BE2C (cell line): Measurements from ENCODE around the gene LRPAP1.
"Not testable (repeated sequence)": the region's sequence is repeated elsewhere in the genome, so short reads cannot be mapped to it uniquely, and the experiment has no call there.

Experiments
- DNase-seq: peaks from one replicate; pipeline ENCODE4 v3.0.0-alpha.2; 2020
- H3K27me3 ChIP-seq: fragments of 250-450 bp; sonication (Bioruptor Pico); 2 replicates; pipeline ENCODE4 v1.5.1; 2020; ENCODE audit warnings: mild to moderate bottlenecking
- H3K36me3 ChIP-seq: fragments of 250-450 bp; sonication (Bioruptor Pico); 2 replicates; pipeline ENCODE4 v1.5.1; 2020; ENCODE audit warnings: mild to moderate bottlenecking
- H3K4me1 ChIP-seq: fragments of 250-450 bp; sonication (Bioruptor Pico); 2 replicates; pipeline ENCODE4 v1.5.1; 2020
- H3K4me3 ChIP-seq: 2 replicates; pipeline ENCODE4 v1.5.1; 2011; ENCODE audit warnings: low read depth, low read length
- H3K9me3 ChIP-seq: fragments of 250-450 bp; sonication (Bioruptor Pico); 2 replicates; pipeline ENCODE4 v1.5.1; 2020
- CTCF ChIP-seq: IDR thresholded peaks from 2 replicates; pipeline ENCODE4 v1.5.1; 2012; ENCODE audit warnings: mild to moderate bottlenecking, low read depth, low read length

The LRPAP1 gene

DNA sequence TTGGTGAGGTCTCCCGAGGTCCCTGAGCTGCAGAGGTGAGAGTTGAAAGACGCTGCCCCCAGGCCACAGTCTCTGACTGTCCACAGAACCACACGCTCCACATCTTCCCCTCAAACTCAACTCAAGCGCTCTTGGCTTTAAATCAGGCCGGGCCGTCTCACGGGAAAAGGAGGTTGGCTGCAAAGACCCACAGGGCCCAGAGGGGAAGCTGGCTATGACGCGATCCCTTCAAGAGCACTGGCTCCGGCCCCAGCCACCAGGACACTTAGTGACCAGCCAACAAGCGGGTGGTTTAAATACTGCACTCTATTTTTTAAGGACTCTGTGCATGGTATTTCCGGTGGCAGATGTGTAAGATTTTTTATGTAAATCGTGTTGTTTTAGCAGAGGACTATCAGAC, 19.9 kb downstream of the LRPAP1 start:
- no peak overlapping the region for H3K4me3 ChIP-seq
- no peaks in the 10 kb centered on the region for H3K4me1 ChIP-seq
- no peak for TF ChIP-seq CTCF
- peaks cover 74% of the 10 kb centered on the region for H3K36me3 ChIP-seq
- H3K27me3 ChIP-seq = no peaks in the 10 kb centered on the region
- H3K9me3 ChIP-seq = no peaks in the 10 kb centered on the region
- DNase-seq = no peak

GRCh38 chr4:3511601-3512000, 20.6 kb downstream of the LRPAP1 start:
- H3K4me3 ChIP-seq, H3K4me1 ChIP-seq, DNase-seq, H3K9me3 ChIP-seq, H3K27me3 ChIP-seq: not testable (repeated sequence)
- peaks cover 68% of the 10 kb centered on the region for H3K36me3 ChIP-seq

DNA sequence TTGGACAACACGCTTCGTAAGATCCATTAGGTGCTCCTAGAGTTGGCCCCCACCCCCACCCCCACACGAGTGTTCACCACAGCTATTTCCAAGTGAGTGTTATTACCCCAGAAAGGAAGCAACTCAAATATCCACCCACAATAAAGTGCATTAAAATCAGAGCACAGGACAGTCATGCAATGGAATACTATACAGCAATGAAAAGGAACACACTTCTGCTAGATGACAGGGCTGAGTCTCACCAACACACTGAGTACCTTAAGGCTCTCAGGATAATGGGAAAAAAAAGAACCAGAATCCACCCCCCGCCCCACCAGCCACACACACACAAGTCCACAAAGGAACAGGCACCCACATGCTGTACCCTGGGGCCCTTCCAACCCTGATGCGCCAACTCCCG, 21.0 kb downstream of the LRPAP1 start:
- no peak for TF ChIP-seq CTCF
- Histone ChIP-seq H3K4me1 (no peaks in the 10 kb centered on the region), H3K27me3 (no peaks in the 10 kb centered on the region), H3K36me3 (peaks cover 64% of the 10 kb centered on the region), H3K9me3 (no peaks in the 10 kb centered on the region), H3K4me3 (no peak overlapping the region)
- no peak for DNase-seq

- Histone ChIP-seq H3K9me3 (no peaks in the 10 kb centered on the region), H3K27me3 (no peaks in the 10 kb centered on the region), H3K4me1 (no peaks in the 10 kb centered on the region), H3K36me3 (peaks cover 59% of the 10 kb centered on the region), H3K4me3 (no peak overlapping the region)
- no peak for TF ChIP-seq CTCF
- DNase-seq = no peak
Measured at GRCh38 chr4:3510481-3510880, 21.7 kb downstream of the LRPAP1 start.

DNA sequence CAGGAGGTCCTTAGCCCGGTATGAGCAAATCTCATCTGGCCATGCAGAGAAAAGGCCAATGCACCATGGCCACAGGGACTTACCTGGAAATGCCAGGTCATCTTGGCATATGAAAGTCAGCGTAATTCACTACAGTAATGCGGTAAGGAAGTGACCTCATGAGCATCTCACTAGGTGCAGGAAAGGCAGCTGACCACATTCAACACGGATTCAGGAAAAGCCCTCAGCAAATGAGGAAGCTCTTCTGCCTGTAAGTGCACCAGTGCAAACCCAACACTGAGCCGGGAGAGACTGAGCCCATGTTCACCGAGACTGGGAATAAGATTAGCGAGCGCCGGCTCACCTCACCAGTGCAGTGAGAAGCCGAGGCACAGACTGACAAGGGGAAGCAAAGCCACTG, 23.7 kb downstream of the LRPAP1 start:
- no peak overlapping the region for H3K4me3 ChIP-seq
- no peak for TF ChIP-seq CTCF
- no peaks in the 10 kb centered on the region for H3K9me3 ChIP-seq
- H3K36me3 ChIP-seq = peaks cover 55% of the 10 kb centered on the region
- no peaks in the 10 kb centered on the region for H3K27me3 ChIP-seq
- no peaks in the 10 kb centered on the region for H3K4me1 ChIP-seq
- no peak for DNase-seq

- Histone ChIP-seq H3K9me3 (no peaks in the 10 kb centered on the region), H3K4me3 (no peak overlapping the region), H3K36me3 (peaks cover 27% of the 10 kb centered on the region), H3K27me3 (no peaks in the 10 kb centered on the region), H3K4me1 (no peaks in the 10 kb centered on the region)
- no peak for DNase-seq
- TF ChIP-seq CTCF = no peak
Measured at GRCh38 chr4:3505231-3505630, 27.0 kb downstream of the LRPAP1 start.
